OCI-LY7 (cell line): ENCODE data around the gene EPS15.

ENCODE experiments used
- EZH2phosphoT487 ChIP-seq: fragments of 200-600 bp; sonication (generic); IDR thresholded peaks from 2 replicates; pipeline ENCODE4 v1.6.1; 2018; ENCODE audit warnings: low read depth, borderline replicate concordance, mild to moderate bottlenecking, mixed run types, antibody characterized with exemption, low read length, moderate library complexity, mixed read lengths
- TF ChIP-seq, protein P1 (sequence below): fragments of 200-600 bp; sonication (generic); conservative IDR thresholded peaks from 2 replicates; pipeline ENCODE4 v1.5.1; 2014; ENCODE audit warnings: mild to moderate bottlenecking, antibody characterized with exemption, low read length, moderate library complexity, mixed read lengths

- TF ChIP-seq, protein P1, sequence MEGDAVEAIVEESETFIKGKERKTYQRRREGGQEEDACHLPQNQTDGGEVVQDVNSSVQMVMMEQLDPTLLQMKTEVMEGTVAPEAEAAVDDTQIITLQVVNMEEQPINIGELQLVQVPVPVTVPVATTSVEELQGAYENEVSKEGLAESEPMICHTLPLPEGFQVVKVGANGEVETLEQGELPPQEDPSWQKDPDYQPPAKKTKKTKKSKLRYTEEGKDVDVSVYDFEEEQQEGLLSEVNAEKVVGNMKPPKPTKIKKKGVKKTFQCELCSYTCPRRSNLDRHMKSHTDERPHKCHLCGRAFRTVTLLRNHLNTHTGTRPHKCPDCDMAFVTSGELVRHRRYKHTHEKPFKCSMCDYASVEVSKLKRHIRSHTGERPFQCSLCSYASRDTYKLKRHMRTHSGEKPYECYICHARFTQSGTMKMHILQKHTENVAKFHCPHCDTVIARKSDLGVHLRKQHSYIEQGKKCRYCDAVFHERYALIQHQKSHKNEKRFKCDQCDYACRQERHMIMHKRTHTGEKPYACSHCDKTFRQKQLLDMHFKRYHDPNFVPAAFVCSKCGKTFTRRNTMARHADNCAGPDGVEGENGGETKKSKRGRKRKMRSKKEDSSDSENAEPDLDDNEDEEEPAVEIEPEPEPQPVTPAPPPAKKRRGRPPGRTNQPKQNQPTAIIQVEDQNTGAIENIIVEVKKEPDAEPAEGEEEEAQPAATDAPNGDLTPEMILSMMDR, result no peak
- TF ChIP-seq EZH2phosphoT487, result no peak
Measured at GRCh38 chr1:51439895-51440294, 79.2 kb downstream of the EPS15 start.
